HG03097 (cell line): ENCODE data around the gene GBGT1.

Experiments used
- ATAC-seq: cut with Tn5 transposase; IDR thresholded peaks from one replicate; pipeline ENCODE4 v1.9.1; 2021; ENCODE audit not compliant: unreplicated experiment, low FRiP score

Gene GBGT1

DNA sequence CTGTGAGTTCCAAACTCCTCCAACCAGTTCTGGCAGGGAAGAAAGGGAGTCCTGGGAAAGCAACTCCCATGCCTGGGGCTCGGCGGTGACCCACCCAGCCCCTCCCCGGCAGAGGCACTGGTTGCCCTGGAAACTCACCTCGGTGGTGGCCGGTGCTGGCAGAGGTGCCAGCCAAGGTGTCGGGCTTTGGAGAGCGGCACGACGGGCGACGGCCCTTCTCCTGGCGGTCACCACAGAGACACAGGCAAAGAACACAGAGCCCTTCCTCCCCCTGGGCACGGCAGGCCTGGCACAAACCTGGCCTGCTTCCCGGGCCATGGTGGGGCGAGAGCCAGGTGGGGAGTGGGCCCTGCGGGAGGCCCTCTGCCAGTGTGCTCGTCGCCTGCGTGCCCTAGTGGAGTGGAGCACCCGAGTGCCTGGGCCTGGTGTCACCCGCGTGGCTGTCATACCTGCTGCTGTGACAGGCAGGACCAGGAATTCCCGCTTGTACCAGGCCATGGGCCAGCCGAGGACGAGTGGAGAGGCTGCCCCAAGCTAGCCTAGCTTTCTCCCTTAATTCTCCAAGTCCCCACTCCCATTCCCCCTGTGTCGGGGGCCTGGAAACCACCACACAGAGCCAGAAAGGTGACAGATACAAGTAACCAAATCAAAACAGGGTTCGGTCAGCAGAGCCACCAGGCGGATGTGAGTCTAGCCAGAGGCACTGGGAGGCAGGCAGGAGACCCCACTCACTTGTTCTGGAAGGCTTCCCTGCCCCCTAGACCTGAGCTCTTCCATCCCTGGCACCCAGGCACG lies 34.5 kb downstream of the GBGT1 start:
- no peak for ATAC-seq

DNA sequence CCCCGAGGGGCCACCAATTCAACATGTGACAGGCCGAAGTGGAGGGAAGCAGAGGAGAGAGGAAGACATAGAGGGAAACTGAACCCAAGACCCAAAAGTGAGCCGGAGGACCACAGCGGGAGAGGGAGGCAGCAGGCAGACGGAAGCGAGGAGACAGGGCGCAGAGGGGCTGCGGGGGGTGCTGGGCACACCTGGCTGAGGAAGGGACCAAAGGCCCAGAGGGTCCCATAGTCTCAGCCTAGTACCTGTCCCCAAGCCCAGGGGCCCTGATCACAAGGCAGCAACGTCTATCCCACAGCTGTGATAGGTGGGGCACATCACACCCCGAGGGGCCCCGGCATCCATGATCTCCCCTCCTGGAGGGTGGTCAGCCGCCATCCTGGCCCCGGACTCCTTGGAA lies 35.6 kb downstream of the GBGT1 start:
- no peak for ATAC-seq

DNA sequence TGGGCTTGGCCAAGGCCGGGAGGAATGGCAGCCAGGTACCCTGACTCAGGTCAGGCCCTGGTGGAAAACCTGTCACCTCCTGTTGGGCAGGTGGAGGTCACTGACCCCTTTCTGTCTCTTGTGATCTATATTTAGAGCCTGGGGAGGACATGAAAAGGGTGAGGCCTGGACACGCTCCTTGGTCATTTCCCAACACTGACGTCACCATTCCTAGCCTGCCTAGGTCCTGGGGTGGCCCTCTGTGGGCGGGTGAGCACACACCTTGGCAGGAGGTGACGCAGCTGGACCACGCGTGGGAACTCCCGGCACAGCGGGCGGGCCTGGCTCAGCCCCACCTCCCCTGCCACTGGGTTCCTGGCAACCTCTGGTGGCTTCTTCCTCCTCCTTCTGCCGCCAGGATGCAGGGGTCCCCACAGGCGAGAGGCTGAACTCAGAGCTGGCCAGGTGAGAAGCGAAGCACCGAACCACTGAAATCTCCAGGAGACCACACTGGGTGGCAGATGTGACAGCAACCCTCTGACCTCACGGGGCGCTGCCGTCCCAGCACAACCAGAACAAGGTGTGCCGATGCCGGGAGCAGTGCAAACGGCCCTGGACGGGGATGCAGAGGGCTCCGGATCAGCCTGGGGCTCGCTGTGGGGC lies 36.3 kb downstream of the GBGT1 start:
- ATAC-seq, result no peak

DNA sequence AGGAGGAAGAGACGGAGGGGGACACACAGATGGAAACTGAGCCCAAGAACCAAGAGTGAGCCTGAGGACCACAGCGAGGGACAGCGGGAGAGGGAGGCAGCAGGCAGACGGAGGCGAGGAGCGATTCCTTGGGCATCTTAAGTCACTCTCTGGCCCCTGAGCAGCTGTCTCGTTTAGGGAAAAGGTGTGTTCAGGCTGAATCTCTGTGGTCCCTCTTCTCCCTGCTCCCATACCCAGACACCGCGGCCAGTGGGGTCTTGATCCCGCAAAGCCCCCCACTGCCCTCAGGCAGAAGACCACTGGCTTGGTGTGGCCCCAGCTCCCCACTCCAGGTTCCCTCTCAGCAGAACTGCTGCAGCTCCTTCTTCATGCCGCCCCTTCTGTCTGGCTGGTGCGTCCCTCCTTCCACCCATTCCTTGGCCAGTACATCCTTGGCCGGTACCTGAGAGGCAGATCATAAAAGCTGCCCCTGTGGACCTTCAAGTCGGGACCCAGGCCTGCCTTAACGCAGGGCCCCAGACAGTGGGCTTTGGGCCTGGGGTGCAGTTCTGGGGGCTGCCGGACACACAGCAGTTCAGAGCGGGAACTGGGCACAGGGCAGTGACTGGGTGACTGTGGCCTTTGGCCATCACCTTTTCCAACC lies 36.9 kb downstream of the GBGT1 start:
- no peak for ATAC-seq

DNA sequence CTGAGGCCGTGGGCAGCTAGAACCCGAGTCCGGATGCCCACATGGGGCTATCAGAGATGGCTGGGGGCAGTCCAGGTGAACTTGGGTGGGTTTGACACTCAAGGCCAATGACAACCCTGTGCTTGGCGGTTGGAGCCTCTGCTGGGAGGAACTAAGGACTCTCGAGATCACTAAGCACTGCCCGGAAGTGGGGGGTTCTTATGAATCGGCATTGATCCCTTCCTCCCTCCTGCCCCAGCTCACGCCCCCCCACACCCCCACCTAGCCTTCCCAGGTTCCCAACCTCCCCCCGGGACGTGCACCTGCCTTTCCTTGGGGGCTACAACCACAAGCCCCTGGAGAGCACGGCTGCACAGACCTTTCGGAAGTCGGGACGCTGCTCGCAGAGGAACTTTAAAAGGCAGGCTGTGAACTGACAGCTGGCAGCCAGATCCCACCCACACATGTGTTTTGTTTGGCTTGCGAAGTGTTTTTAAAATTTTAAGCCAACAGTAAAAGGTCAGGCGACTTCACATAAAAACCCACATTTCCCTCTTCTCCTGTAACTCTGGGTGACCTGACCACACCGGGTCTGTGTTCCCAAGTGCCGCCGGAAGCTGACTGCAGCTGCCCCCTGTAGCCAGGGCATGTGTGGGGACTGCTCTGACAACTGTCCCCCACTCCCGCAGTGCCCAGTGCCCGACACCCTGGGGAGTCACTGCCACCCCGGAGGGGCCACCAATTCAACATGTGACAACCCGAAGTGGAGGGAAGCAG lies 37.6 kb downstream of the GBGT1 start:
- ATAC-seq, result no peak

DNA sequence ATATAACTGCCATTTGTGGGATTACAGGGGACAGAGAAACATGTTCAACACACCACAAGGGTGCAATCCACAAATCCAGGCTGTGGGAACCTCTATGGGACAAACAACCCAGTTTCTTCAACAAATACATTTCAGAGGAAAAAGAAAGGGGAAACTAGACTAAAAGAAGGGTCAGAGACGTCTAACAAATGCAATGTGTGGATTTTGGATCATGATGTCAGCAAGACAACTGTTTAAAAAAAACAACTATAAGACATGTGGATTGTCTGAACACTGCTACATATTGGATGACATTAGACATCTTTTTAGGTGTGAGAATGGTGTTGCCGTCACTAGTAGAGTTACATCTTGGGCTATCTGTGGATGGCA lies 38.8 kb downstream of the GBGT1 start:
- no peak for ATAC-seq

DNA sequence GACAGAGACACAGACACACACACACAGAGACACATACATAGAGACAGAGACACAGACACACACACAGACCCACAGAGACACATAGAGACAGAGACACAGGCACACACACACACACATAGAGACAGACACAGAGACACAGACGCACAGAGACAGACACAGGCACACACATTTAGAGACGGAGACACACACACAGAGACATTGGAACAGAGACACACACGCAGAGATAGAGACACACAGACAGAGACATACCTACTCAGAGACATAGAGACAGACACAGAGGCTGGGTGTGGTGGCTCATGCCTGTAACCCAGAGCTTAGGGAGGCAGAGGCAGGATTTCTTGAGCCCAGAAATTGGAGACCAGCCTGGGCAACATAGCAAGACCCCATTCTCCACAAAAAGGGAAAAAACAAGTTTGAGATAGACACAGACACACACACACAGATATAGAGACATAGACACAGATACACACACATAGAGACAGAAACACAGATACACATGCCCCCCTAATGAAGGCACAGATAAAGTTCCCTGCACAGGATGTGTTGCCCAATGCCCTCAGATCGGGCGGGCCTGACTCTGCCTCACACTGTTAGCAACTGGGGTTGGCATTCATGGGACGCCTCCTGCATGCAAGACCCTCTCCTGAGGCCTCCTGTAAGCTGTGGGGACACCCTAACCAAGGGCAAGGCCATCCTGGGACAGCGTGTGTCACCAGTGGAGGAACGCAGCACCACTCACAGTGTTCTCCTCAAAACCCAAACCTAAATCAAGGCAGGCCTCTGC lies 39.4 kb downstream of the GBGT1 start:
- ATAC-seq, result no peak

DNA sequence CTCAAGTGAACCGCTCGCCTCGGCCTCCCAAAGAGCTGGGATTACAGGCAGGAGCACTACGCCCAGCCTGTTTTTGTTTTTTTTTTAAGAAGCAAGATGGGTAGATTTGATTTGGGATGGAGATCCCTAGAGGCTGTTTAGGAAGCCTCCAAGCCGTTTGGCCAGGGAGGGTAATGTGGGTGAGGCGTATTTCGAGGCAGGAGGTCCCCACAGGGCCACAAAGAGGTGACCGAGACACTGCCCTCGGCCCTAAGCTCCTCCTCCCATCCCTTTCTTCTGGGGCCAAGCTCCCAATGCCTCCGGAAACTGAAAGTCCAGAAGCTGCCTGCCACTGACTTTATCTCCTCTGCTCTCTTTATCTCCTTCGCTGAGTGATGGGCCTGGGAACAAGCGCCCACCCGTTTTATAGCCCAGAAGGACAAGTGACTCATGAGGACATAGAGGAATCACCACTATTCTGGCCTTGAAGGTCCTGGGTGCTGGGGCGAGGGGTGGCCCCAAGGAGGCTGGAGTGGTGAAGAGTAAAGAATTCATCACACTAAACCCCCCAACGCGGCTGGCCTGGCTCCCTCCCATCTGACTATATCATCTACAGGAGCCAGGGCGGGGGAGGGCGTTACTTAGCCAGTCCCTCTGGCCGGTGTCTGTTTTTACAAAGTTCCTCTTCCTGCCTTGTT lies 40.6 kb downstream of the GBGT1 start:
- no peak for ATAC-seq

DNA sequence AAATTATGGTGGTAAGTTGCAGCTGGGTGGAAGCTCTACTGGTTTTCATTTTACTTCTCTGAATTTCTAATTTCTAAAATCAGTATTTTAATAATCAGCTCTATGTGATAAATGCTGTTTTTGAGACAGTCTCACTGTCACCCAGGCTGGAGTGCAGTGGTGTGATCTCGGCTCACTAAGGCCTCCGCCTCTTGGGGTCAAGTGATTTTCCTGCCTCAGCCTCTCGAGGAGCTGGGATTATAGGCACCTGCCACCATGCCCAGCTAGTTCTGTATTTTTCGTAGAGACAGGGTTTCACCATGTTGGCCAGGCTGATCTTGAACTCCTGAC lies 41.1 kb downstream of the GBGT1 start:
- ATAC-seq, result no peak

DNA sequence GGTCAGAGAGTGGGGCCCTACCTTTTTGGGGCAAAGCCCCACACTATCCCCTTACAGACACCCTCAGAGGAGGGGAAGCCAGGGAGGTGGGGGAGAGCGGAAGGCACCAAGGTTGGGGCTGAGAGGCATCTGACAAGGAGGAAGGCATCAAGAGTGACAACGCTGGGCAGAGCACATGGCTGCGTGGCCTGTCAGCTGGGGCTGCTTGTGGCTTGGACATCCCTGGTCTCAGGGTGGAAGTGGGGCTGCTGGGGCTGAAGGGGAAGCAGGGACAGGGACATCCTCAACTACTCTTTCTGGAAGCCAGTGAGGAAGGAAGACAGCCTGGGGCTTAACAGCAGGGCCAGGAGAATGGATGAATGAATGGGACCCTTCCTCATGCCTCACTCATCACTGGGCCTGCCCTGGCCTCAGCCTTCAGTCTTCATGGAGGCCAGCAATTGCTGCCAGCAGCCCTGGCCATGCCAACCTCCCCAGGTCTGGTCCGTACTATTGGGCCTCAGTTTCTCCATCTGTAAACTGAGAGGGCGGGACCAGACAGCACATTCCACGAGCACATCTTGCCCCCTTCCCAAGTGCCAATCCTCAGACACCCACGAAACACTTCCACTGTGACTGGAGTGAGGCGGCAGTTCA lies 41.7 kb downstream of the GBGT1 start:
- no peak for ATAC-seq

DNA sequence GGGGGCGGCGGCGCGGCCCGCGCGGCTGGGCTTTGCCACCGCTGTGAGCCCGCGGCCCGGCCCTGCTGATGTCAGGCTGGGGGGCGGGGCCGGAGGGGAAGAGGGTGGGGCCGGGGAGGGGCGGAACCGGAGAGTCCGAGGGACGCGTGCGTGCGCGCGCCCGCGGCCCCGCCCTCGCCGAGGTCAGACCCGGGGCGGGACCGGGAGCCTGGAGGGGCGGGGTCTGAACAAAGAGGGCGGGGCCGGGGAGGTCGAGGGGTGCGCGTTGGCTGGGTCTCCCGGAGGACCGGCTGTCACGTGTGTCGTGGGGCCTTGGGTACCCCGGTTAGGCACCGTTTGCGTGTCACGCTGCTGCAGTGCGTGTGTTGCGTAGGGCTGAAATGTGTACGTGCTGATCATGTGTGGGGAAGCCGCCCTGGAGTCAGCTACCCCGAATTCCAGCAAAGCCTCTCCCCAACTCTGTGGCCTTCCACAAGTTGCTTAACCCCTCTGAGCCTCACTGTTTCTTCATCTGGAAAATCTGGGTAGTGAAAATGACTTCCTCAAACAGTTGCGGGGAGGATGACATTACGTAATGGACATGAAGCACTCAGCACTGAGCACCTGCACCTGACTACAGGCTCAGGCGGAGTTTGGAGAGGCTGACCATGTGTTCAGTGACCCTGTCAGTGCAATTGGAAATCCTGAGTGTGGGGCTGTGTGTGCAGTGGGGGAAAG lies 42.4 kb downstream of the GBGT1 start, which contains the start of gene RALGDS:
RALGDS (minus strand) TSS at position 43 of the 717 bp plus-strand sequence. CDS start 86 bp downstream, outside the sequence.
- peak; percentile 59 for ATAC-seq

DNA sequence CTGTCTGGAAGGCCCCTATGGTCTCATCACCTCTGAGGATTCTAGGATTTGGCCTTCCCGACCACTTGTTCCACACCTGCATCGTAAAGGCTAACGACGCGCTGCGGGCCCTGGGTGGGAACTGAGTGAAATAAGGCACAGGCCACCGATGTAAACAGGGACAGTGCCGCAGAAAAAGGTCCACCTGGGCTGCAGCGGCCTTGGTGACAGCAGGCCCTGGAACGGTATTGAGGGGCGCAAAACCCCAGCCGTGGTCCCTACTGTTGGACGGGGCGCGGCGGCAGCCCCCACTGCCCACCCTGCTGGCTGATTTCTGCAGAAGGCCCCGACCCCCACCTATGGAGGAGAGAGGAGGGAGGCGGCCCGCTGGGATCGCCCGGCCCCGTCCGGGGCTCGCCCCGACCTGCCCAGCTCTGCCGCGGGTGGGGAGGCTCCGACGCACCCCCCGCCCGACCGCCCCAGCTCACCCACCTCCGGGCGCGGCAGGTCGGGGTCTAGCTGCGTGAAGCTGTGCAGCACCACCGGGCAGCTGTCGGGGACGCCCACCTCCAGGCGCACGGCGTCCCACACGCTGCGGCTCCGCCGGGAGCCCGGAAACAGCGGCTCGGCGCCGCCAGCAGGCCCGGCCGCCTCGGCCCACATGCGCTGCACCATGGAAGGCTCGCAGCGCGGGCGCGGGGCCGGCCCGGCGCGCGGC lies 43.1 kb downstream of the GBGT1 start:
- no peak for ATAC-seq

DNA sequence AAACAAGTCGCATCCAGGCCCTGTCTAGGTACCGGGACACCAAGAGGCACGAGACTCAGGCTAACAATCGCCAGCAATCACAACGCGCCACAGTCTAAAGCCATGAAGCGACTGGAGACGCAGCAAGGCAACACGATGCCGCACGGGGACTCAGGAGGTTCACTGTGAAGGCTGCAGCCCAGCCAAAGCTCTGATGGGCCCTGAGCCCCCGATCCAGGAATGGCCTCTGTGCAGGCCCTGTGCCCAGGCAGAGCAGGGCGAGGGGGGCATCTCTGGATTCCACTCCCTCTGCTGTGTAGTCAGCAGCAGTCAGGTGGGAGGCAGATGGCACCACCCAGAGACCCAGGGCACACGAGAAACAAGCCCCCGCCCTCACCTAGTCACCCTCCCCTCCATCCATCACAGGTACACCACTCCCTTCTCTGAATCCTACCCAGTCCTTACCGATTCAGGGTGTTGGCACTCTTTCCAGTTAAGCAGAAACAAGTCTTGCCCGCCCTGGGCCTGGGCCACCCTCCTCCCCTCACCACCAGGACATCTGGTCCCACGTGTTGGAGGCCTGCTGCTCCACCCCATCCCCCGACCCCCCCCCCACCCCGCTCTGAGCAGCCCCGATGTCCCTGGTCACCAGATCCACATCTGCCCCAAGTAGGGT lies 43.7 kb downstream of the GBGT1 start:
- no peak for ATAC-seq

DNA sequence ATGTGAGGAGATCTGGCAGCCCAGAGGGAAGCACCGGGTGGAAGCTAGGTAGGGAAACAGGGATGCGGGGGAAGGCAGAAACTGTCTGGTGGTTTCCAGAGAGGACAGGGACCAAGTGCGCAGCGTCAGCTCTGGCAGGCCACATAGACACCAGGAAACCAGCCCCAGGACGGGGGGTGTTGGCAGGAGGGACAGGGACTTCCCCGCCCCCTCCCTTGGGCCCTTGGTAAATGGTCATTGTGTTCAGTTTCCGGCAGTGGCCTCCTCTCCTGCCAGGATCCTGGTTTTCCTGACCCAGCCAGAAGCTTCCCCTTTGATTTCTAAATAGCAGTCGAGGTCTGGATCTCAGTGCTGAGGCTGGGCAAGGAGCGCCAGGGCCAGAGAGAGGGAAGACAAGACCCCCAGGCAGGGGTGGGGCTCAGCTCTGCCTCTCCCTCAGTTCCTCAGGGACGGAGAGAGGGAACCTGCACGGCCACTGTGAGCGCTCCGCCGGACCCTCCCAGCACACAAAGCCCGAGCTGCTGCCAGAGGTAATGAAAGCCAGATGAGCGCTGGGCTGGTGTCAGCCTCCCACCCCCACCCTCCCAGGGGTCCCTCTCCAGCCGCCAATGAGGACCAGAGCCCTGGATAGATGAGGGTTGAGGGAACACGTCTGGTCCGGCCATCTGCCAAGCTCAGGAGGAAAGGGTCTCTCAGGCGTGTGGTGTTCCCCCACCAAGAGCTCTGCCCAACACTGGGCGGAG lies 44.4 kb downstream of the GBGT1 start:
- no peak for ATAC-seq

DNA sequence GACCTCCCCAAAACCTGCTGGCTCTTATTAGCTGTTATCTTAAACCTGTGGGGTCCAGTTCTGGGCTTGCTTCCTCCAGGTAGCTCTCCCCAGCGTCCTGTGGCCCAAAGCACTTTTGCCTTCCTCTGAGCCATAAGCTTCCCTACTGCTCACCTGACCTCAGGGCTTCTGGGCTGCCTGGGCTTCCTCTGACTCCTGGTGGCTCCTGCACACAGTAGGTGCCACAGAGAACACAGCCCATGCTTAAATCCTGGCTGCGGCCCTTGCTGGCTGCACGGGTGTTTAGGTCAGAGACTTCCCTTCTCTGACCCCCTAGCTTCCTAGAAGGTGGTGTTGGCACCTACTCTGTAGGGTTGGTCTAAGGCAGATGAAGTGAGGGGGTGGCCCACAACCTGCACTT lies 45.1 kb downstream of the GBGT1 start:
- ATAC-seq, result no peak

DNA sequence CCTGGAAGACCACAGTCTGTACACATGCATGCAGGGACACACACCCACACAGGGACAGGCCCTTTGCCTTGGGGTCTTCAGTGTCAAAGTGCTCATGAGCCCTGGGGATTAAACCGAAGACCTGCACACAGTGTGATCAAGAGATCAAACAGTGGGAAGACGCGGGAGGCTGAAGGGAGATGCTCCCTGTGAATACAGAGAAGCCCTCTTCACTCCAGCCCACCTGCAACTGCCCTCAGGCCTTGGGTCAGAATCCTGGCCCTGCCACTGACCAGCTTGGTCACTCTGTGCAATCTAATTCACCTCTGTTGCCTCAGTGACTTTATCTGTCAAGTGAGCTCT lies 45.6 kb downstream of the GBGT1 start:
- no peak for ATAC-seq
